Measurements from ENCODE around the gene BTBD9. TPM values are rescaled to one million over a fixed set of nuclear protein-coding genes. Genes with fewer than 3 reads are reported as not detected.

BTBD9 gene
- total RNA-seq, 1 experiment from 2014 or later = 8.9 TPM

- Mint-ChIP-seq H3K27me3 (ENCODE audit: low read depth) (no peaks in the 10 kb centered on the region), H3K36me3 (ENCODE audit: insufficient read depth in 1 of 3, low read depth in 3 of 3) (peaks cover 0 to 7% (median 0%) of the 10 kb centered on the region in 3 experiments; a peak in 2 of 7 replicates), H3K4me3 (no peak overlapping the region), H3K4me1 (peaks cover 20 to 28% of the 10 kb centered on the region in 2 experiments), H3K27ac (peak overlapping the region in 1 of 3 experiments; percentile 82; a peak in 2 of 7 replicates), H3K9me3 (no peaks in the 10 kb centered on the region)
- Histone ChIP-seq H2BK15ac (ENCODE audit: low read depth, low read length) (no peak overlapping the region), H2AK5ac (ENCODE audit: insufficient read length, low read length) (no peak overlapping the region), H3K79me1 (ENCODE audit: insufficient read depth, low read depth, low read length, poor library complexity, severe bottlenecking) (no peaks in the 10 kb centered on the region), H3K14ac (ENCODE audit: insufficient read depth, low read length) (no peak overlapping the region), H2AFZ (ENCODE audit: low read length) (no peak overlapping the region), H4K91ac (ENCODE audit: insufficient read length, low read depth, low read length) (no peak overlapping the region), H3K4me1 (ENCODE audit: insufficient read depth, low read length) (no peaks in the 10 kb centered on the region), H3K18ac (ENCODE audit: insufficient read length, low read depth, low read length) (no peak overlapping the region), H3K27me3 (ENCODE audit: insufficient read depth, low read length) (no peaks in the 10 kb centered on the region), H3T11ph (ENCODE audit: low read length) (no peak overlapping the region), H3K23me2 (ENCODE audit: insufficient read length, low read depth, low read length, poor library complexity, severe bottlenecking) (no peaks in the 10 kb centered on the region), H2BK20ac (ENCODE audit: low read depth, low read length, poor library complexity, severe bottlenecking) (no peak overlapping the region), H3K56ac (ENCODE audit: insufficient read length, low read depth, low read length) (no peak overlapping the region), H3K27ac (ENCODE audit: insufficient read length, low read depth, low read length) (no peak overlapping the region), H4K20me1 (ENCODE audit: control insufficient read depth, insufficient read depth, insufficient read length) (no peaks in the 10 kb centered on the region), H3K23ac (ENCODE audit: insufficient read length, low read depth, low read length) (no peak overlapping the region), H3K9me3 (ENCODE audit: control insufficient read depth, low read depth, low read length) (no peaks in the 10 kb centered on the region), H2BK120ac (ENCODE audit: low read depth, low read length, poor library complexity, severe bottlenecking) (no peak overlapping the region), H3K4me2 (ENCODE audit: insufficient read depth, insufficient read length, low read length) (no peak overlapping the region), H2BK12ac (ENCODE audit: insufficient read length, low read depth, low read length) (no peak overlapping the region), H3K9ac (ENCODE audit: extremely low read depth, insufficient read length, low read length) (no peak overlapping the region), H3K4ac (ENCODE audit: low read depth, low read length) (no peak overlapping the region), H4K5ac (ENCODE audit: insufficient read length, low read depth, low read length) (no peak overlapping the region), H4K8ac (replicated peaks; ENCODE audit: insufficient read length, low read depth, low read length) (no peak overlapping the region), H2BK5ac (ENCODE audit: insufficient read length, low read length) (no peak overlapping the region), H3K79me2 (ENCODE audit: insufficient read depth, low read length) (no peaks in the 10 kb centered on the region)
- DNase-seq = no peak
- WGBS (ENCODE audit: extremely low coverage, insufficient read length, low lambda C conversion rate) = no CpG with 5 or more reads among the region's 23 CpGs
- no peak for TF ChIP-seq CTCF (conservative IDR thresholded peaks at IDR 0.05)
These were observed 486.5 kb downstream of the BTBD9 start for GRCh38 chr6:38153076-38153797.

All from H9 (cell line).